ENCODE data around the gene TTC28.
"Not testable (repeated sequence)": the region's sequence is repeated elsewhere in the genome, so short reads cannot be mapped to it uniquely, and the experiment has no call there.

Gene TTC28

DNA sequence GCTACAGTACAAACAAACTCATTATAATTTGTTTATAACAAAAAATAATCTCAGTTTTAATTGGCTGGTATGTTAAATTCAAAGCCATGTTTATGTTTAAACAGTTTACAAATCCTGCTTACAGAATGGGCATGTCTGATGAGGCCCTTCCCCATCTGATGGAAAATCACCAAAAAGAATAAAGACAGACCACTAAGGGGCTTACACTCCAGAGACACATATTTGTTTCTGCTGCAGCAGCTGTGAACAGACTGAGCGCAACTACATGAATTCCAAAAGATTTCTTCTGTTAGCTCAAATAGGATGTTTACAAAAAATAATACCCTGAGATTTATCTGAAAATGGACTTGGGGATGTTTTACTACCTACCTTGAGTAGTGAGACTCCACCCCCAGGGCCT is 585.9 kb downstream of the TTC28 start:
- 91 to 100% methylated on average over 1 of the region's 1 CpG for WGBS, 2 experiments
- H3K36me3 ChIP-seq (ENCODE audit: control insufficient read depth, insufficient read depth, low read length) = peaks cover 5% of the 10 kb centered on the region

DNA sequence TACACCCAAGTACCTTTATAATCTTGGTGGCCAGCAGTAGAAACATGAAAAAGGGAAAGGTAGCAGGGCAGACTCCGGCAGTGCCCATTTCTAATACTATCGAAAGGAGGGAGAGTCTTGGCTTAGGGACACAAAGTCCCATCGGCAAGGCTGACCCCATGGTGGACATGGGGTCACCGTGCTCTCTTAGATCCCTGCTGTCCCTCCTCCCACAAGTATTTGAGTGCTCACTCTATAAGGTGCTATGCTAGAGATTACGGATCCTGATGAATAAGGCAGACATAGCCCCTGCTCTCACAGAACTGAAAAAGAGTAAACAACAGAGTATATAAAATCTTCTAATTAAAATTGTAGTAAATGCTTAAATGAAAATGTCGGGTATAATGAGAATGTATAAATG is 588.2 kb downstream of the TTC28 start:
- WGBS, 2 experiments = 90 to 95% methylated on average over 5 to 6 of the region's 6 CpGs
- Histone ChIP-seq H3K9me3 (ENCODE audit: control insufficient read depth, low read length) (no peaks in the 10 kb centered on the region), H3K36me3 (ENCODE audit: control insufficient read depth, insufficient read depth, low read length) (no peaks in the 10 kb centered on the region), H3K27ac (ENCODE audit: insufficient read depth, low read depth, low read length, poor library complexity, severe bottlenecking) (no peak overlapping the region), H3K4me1 (ENCODE audit: control insufficient read depth, insufficient read depth, low read length) (no peaks in the 10 kb centered on the region), H3K4me3 (ENCODE audit: insufficient read depth, low read depth, low read length) (no peak overlapping the region), H3K27me3 (ENCODE audit: control insufficient read depth, insufficient read depth, low read length, poor library complexity, severe bottlenecking) (no peaks in the 10 kb centered on the region)

More for the DNA sequence above, 585.9 kb downstream of the TTC28 start:
- Histone ChIP-seq H3K4me3 (ENCODE audit: insufficient read depth, low read depth, low read length) (no peak overlapping the region), H3K9me3 (ENCODE audit: control insufficient read depth, low read length) (no peaks in the 10 kb centered on the region), H3K4me1 (ENCODE audit: control insufficient read depth, insufficient read depth, low read length) (no peaks in the 10 kb centered on the region), H3K27ac (ENCODE audit: insufficient read depth, low read depth, low read length, poor library complexity, severe bottlenecking) (no peak overlapping the region), H3K27me3 (ENCODE audit: control insufficient read depth, insufficient read depth, low read length, poor library complexity, severe bottlenecking) (no peaks in the 10 kb centered on the region)

DNA sequence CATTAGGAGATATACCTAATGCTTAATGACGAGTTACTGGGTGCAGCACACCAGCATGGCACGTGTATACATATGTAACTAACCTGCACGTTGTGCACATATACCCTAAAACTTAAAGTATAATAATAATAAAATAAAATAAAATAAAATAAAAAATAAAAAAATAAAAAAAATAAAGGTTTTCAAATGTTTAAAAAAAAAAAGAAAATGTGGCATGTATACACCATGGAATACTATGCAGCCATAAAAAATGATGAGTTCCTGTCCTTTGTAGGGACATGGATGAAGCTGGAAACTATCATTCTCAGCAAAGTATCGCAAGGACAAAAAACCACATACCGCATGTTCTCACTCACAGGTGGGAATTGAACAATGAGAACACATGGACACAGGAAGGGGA is 590.1 kb downstream of the TTC28 start:
- H3K4me3 ChIP-seq (ENCODE audit: insufficient read depth, low read depth, low read length); H3K4me1 ChIP-seq (ENCODE audit: control insufficient read depth, insufficient read depth, low read length); H3K36me3 ChIP-seq (ENCODE audit: control insufficient read depth, insufficient read depth, low read length); H3K27me3 ChIP-seq (ENCODE audit: control insufficient read depth, insufficient read depth, low read length, poor library complexity, severe bottlenecking); H3K27ac ChIP-seq (ENCODE audit: insufficient read depth, low read depth, low read length, poor library complexity, severe bottlenecking); H3K9me3 ChIP-seq (ENCODE audit: control insufficient read depth, low read length): not testable (repeated sequence)
- WGBS, 2 experiments = 96% methylated on average over 3 of the region's 5 CpGs

DNA sequence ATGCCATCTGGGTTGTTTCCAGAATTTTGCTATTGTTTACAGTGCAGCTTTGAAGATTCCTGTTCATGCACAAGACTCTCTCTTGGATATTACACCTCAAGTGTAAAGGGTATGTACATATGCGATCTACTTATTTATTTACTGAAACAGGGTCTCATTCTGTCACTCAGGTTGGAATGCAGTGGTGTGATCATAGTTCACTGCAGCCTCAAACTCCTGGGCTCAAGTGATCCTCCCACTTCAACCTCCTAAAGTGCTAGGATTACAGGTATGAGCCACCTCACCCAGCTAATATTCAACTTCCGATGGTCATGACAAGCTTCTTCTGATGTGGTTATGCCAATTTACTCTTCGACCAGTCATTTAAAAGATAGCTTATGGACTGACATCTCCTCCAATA is 602.5 kb downstream of the TTC28 start:
- Histone ChIP-seq H3K36me3 (ENCODE audit: control insufficient read depth, insufficient read depth, low read length) (no peaks in the 10 kb centered on the region), H3K9me3 (ENCODE audit: control insufficient read depth, low read length) (no peaks in the 10 kb centered on the region), H3K4me3 (ENCODE audit: insufficient read depth, low read depth, low read length) (no peak overlapping the region), H3K27me3 (ENCODE audit: control insufficient read depth, insufficient read depth, low read length, poor library complexity, severe bottlenecking) (no peaks in the 10 kb centered on the region), H3K27ac (ENCODE audit: insufficient read depth, low read depth, low read length, poor library complexity, severe bottlenecking) (no peak overlapping the region), H3K4me1 (ENCODE audit: control insufficient read depth, insufficient read depth, low read length) (peaks cover 10% of the 10 kb centered on the region)
- WGBS, 2 experiments = 90 to 93% methylated on average over 3 of the region's 3 CpGs

DNA sequence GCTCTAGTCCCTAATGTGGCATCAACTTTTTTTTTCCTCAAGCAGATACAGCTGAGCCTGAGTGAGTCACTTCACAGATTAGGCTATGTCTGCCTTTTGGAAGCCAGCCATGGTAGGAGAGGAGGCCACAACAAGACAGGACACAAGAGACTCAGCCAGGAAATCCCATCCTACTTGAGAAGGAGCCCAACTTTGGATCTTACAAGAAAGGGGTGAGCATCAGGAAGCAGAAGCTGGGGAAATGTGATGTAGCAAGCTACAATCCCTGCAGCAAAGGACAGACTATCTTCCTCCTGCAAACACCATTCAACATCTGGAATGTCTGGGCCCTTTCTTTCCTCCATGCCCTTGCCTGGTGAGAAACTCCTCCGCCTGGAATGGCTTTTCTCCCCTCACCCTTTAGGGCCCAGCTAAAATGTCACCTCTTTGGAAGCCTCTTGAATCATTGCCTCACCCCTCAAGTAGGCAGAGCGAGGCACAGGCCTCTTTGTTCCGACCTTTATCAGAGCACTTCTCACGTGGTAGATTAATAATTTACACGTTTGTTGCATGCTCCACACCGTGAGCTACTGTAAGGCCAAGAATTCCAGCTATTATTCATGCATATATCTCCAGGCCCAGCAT is 604.2 kb downstream of the TTC28 start:
- 84 to 86% methylated on average over 6 of the region's 6 CpGs for WGBS, 2 experiments

DNA sequence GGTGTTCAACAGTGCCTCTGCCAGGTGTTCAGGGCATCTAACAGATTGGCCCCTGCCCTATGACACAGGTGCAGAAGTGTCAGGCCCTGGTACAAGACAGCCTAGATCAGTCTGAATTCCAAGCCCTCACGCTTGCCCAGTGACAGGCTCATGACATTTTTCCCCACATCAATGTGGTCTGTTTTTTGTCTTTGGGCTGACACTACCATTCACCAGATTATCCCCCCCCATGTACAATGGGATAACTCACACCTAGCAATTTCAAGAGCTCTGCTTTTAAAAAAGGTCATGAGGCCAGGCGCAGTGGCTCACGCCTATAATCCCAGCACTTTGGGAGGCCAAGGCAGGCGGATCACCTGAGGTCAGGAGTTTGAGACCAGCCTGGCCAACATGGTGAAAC is 605.1 kb downstream of the TTC28 start:
- Histone ChIP-seq H3K4me1 (ENCODE audit: control insufficient read depth, insufficient read depth, low read length) (peaks cover 10% of the 10 kb centered on the region), H3K27me3 (ENCODE audit: control insufficient read depth, insufficient read depth, low read length, poor library complexity, severe bottlenecking) (no peaks in the 10 kb centered on the region), H3K4me3 (ENCODE audit: insufficient read depth, low read depth, low read length) (no peak overlapping the region), H3K9me3 (ENCODE audit: control insufficient read depth, low read length) (no peaks in the 10 kb centered on the region), H3K27ac (ENCODE audit: insufficient read depth, low read depth, low read length, poor library complexity, severe bottlenecking) (no peak overlapping the region), H3K36me3 (ENCODE audit: control insufficient read depth, insufficient read depth, low read length) (no peaks in the 10 kb centered on the region)
- WGBS, 2 experiments = 89% methylated on average over 4 of the region's 4 CpGs

More for the DNA sequence above, 604.2 kb downstream of the TTC28 start:
- no peaks in the 10 kb centered on the region for H3K27me3 ChIP-seq (ENCODE audit: control insufficient read depth, insufficient read depth, low read length, poor library complexity, severe bottlenecking)
- H3K4me3 ChIP-seq (ENCODE audit: insufficient read depth, low read depth, low read length) = no peak overlapping the region
- H3K27ac ChIP-seq (ENCODE audit: insufficient read depth, low read depth, low read length, poor library complexity, severe bottlenecking) = no peak overlapping the region
- no peaks in the 10 kb centered on the region for H3K9me3 ChIP-seq (ENCODE audit: control insufficient read depth, low read length)
- no peaks in the 10 kb centered on the region for H3K36me3 ChIP-seq (ENCODE audit: control insufficient read depth, insufficient read depth, low read length)
- peaks cover 10% of the 10 kb centered on the region for H3K4me1 ChIP-seq (ENCODE audit: control insufficient read depth, insufficient read depth, low read length)

DNA sequence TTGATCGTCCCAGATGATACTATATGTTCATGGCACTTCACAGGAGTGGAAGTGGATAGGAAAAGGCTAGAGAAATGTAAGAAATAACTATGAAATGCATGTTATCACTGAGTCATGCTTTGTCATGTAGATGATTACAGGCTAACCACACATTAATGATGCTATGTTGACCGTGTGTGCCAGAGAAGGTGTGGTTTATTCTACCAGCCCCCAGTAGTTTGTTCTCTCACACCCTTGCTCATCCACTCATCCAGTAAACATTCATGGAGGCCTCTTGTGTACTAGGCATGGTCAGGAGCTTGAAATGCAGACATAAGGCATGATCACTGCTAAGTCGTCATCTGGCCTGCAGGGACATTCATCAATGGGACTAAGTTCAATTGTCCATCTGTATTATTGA is 607.6 kb downstream of the TTC28 start:
- Histone ChIP-seq H3K4me3 (ENCODE audit: insufficient read depth, low read depth, low read length) (no peak overlapping the region), H3K4me1 (ENCODE audit: control insufficient read depth, insufficient read depth, low read length) (peaks cover 10% of the 10 kb centered on the region), H3K27me3 (ENCODE audit: control insufficient read depth, insufficient read depth, low read length, poor library complexity, severe bottlenecking) (no peaks in the 10 kb centered on the region), H3K27ac (ENCODE audit: insufficient read depth, low read depth, low read length, poor library complexity, severe bottlenecking) (no peak overlapping the region), H3K36me3 (ENCODE audit: control insufficient read depth, insufficient read depth, low read length) (no peaks in the 10 kb centered on the region), H3K9me3 (ENCODE audit: control insufficient read depth, low read length) (no peaks in the 10 kb centered on the region)
- WGBS, 2 experiments = 78 to 81% methylated on average over 3 of the region's 3 CpGs

DNA sequence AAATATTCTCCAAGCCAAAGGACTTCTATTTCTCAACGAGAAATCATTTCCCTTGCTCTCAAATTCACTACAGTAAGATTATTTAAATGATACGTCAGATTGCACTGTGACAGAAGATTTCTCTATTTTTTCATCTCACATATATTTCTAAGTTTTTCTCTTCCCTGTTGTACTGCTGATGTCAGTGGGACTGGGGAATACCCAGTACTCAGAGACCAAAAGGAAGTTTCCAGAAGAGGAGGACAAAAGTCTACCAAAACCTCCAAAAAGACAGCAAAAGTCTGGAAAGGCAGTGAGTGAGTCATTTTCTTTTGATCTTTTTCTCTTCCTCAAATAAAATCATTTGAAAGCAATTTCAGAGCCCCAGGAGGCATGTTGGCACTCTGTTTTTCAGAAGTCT is 610.8 kb downstream of the TTC28 start:
- Histone ChIP-seq H3K27me3 (ENCODE audit: control insufficient read depth, insufficient read depth, low read length, poor library complexity, severe bottlenecking) (no peaks in the 10 kb centered on the region), H3K4me3 (ENCODE audit: insufficient read depth, low read depth, low read length) (no peak overlapping the region), H3K36me3 (ENCODE audit: control insufficient read depth, insufficient read depth, low read length) (no peaks in the 10 kb centered on the region), H3K27ac (ENCODE audit: insufficient read depth, low read depth, low read length, poor library complexity, severe bottlenecking) (no peak overlapping the region), H3K4me1 (ENCODE audit: control insufficient read depth, insufficient read depth, low read length) (no peaks in the 10 kb centered on the region), H3K9me3 (ENCODE audit: control insufficient read depth, low read length) (no peaks in the 10 kb centered on the region)
- 86 to 100% methylated on average over 2 of the region's 2 CpGs for WGBS, 2 experiments

DNA sequence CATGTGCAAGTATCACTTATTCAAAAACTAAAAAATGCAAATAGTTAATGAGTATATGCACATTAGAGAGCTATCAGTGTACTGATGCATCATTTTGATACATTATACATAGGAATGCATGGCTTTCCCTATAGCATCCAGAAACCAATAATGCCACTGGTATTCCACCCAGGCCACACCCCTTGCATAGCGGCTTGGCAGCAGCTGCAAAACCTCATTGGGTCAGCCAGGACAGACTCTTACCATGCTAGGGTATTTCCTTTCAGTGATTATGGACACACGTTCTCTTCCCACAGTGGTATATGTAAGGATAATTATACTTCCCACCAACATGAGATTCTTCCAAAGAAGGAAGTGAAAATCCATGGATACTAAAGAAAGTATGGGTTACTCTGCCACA is 614.7 kb downstream of the TTC28 start:
- Histone ChIP-seq H3K36me3 (ENCODE audit: control insufficient read depth, insufficient read depth, low read length) (no peaks in the 10 kb centered on the region), H3K27ac (ENCODE audit: insufficient read depth, low read depth, low read length, poor library complexity, severe bottlenecking) (no peak overlapping the region), H3K4me1 (ENCODE audit: control insufficient read depth, insufficient read depth, low read length) (no peaks in the 10 kb centered on the region), H3K27me3 (ENCODE audit: control insufficient read depth, insufficient read depth, low read length, poor library complexity, severe bottlenecking) (no peaks in the 10 kb centered on the region), H3K9me3 (ENCODE audit: control insufficient read depth, low read length) (no peaks in the 10 kb centered on the region), H3K4me3 (ENCODE audit: insufficient read depth, low read depth, low read length) (no peak overlapping the region)
- WGBS, 2 experiments = 83 to 84% methylated on average over 1 to 2 of the region's 2 CpGs

DNA sequence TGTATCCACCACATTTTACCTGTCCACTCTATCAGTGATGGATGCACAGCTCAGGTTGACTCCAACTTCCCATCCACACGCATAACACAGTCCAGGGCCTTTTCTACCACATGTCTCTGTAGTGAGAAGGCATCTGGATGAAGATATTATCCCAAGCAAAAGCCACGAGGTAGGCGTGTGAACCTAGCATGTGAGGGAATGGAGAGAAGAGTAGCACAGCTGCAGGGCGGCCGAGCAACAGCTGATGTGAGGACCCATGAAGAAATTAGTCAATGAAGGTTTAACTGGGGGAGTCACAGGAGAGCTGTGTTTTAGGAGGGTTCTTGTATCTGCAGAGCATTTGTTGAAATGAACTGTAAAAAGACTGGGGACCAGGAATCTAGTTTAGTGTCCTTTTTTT is 616.0 kb downstream of the TTC28 start:
- Histone ChIP-seq H3K4me1 (ENCODE audit: control insufficient read depth, insufficient read depth, low read length) (no peaks in the 10 kb centered on the region), H3K27me3 (ENCODE audit: control insufficient read depth, insufficient read depth, low read length, poor library complexity, severe bottlenecking) (no peaks in the 10 kb centered on the region), H3K36me3 (ENCODE audit: control insufficient read depth, insufficient read depth, low read length) (no peaks in the 10 kb centered on the region), H3K4me3 (ENCODE audit: insufficient read depth, low read depth, low read length) (no peak overlapping the region), H3K9me3 (ENCODE audit: control insufficient read depth, low read length) (no peaks in the 10 kb centered on the region), H3K27ac (ENCODE audit: insufficient read depth, low read depth, low read length, poor library complexity, severe bottlenecking) (no peak overlapping the region)
- WGBS, 2 experiments = 94 to 95% methylated on average over 5 of the region's 5 CpGs

DNA sequence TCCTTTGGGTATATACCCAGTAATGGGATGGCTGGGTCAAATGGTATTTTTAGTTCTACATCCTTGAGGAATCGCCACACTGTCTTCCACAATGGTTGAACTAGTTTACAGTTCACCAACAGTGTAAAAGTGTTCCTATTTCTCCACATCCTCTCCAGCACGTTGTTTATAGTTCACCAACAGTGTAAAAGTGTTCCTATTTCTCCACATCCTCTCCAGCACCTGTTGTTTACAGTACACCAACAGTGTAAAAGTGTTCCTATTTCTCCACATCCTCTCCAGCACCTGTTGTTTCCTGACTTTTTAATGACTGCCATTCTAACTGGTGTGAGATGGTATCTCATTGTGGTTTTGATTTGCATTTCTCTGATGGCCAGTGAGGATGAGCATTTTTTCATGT is 619.0 kb downstream of the TTC28 start:
- not testable (repeated sequence) for H3K27ac ChIP-seq (ENCODE audit: insufficient read depth, low read depth, low read length, poor library complexity, severe bottlenecking); H3K4me3 ChIP-seq (ENCODE audit: insufficient read depth, low read depth, low read length); H3K27me3 ChIP-seq (ENCODE audit: control insufficient read depth, insufficient read depth, low read length, poor library complexity, severe bottlenecking); H3K9me3 ChIP-seq (ENCODE audit: control insufficient read depth, low read length); H3K36me3 ChIP-seq (ENCODE audit: control insufficient read depth, insufficient read depth, low read length); H3K4me1 ChIP-seq (ENCODE audit: control insufficient read depth, insufficient read depth, low read length)
- WGBS, 2 experiments = 89 to 96% methylated on average over 2 of the region's 2 CpGs

Measured in ectodermal cell (in vitro differentiated cells).